ENCODE data around the gene SEMA4D.

The SEMA4D gene

DNA sequence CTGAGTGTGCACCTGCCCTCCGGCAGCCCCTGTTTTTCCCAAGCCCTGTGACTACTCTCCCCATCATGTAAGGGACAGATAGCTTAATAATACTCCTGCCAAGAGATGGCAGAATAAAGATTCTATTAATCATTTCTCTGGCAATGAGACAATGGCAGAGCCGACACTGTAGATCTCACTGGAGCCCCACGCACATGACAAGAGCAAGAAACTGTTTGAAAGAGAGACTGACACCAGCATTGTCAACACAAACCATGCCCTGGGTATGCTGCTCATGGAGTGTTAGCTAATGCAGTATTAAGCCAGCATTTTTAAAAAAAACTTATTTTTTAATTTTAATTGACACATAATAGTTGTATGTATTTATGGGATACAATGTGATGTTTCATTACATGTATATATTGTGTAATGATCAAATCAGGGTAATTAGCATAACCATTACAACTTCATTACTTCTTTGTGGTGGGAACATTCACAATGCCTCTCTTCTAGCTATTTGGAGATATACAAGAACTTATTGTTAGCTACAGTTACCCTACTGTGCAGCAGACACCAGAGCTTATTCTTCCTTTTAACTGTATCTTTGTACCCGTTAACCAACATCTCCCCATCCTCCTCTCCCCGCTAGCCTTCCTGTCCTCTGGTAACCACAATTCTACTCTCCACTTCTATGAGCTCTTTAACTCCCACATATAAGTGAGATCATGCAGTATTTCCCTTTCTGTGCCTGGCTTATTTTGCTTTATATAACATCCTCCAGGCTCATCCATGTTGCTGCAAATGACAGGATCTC lies 31.5 kb upstream of the SEMA4D start:
- DNase-seq: peak in 1 of 5 donors; percentile 48

DNA sequence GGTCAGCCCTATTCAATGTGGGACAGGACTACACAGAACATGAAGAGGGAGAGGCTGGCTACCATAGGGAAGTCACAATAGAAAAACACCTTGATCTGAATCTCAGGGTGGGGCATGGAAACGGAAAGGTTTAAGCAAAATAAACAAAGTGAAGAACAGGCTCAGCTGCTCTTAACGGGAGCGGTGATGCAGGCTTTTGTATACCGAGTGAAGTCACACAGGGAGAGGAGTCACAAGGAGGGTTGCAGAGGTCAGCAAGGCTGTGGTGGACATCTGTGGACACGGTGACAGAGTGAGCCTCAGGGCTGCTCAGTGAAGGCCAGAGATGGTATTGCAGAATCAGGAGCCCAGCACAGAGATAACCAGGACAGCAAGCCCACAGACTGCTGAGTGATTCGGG lies 30.6 kb upstream of the SEMA4D start:
- no peak for DNase-seq

DNA sequence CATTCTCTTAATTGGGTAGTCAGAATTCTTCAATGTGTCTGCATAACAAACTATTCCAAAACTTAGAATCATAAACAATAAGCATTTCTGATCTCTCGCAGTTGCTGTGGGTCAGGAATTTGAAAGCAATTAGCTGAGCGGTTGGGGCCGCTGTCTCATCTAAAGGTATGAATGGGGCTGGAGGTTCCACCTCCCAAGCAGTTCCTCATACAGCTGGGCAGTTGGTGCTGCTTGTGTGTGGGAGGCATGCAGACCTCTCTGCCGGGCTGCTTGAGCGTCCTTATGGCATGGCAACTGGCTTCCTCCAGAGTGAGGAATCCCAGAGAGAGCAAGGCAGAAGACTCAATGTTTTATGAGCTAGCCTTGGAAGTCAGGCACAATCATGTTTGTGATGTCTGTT lies 30.2 kb upstream of the SEMA4D start:
- DNase-seq: no peak

DNA sequence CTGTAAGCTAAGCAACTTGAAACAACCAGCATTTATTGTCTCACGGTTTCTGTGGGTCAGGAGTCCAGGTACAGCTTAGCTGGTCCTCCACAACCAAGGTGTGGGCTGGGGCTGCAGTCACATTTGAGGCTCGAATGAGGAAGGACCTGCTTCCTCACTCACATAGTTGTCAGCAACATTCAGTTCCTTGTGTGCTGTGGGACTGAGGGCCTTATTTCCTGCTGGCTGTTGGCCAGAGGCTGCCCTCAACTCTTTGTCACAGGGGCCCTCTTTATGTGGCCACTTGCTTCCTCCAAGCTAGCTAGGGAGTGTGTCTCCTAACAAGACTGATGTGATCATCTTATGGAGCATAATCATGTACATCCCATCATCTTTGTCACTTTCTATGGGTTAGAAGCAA lies 29.2 kb upstream of the SEMA4D start:
- DNase-seq: no peak

DNA sequence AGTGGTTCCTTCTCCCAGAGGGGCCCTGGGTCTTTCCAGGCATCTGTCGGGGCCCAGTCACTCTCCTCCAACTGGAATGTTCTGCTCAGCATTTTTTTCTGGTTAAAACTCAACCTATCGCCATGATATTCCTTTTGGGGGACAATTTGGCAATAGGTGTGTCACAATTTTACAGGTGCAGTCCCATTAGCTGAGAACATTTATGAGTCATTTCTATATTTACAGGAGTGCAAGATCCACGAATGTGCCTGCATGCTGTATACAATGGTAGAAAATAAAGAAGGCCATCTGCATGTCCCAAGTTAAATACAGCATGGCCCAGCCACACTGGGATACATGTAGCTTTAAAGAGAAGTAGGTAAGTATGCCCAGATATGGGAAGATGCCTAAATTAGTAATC lies 28.8 kb upstream of the SEMA4D start:
- DNase-seq: no peak

DNA sequence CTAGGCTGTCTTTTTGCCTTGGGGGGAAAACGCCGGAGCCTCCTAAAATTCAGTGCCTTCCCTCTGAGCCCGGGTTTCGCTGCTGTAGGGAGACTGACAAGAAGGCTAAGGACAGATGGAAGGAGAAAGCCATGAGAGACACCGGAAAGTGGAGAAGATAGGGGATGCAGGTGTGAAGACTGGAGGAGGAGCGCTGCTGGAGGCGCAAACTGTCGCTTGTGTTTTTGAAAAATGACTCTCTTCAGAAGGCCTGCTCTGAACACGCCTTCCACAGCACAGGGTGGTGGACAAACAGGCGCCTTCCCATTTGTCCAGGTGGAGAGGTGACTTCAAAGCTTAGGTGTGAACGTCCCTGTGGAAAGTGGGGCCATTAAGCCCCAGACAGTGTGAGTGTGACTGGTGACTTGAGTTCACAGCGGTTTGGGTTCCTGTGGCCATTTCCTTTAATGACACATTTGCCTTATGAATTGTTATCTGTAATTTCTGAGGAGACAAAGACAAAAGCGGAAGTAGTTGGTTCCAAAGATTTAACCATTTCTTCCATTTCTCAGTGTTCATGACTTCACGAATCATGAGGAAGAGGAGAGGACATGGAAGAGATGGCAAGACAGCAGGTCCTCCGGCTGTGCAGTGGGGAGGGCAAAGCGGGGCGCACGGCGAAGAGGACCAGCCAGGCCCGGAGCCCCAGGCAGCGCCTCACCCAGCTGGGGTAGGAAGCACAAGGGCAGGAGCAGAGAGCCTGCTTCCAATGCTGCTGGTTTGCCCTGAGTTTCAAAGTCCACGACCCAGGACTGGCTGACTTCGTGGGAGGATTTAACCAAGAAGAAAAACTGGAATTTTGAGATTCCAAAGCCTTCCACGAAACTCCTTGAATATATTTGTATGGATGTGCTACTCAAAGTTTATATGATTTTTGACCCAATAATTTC lies 27.8 kb upstream of the SEMA4D start:
- no peak for DNase-seq

DNA sequence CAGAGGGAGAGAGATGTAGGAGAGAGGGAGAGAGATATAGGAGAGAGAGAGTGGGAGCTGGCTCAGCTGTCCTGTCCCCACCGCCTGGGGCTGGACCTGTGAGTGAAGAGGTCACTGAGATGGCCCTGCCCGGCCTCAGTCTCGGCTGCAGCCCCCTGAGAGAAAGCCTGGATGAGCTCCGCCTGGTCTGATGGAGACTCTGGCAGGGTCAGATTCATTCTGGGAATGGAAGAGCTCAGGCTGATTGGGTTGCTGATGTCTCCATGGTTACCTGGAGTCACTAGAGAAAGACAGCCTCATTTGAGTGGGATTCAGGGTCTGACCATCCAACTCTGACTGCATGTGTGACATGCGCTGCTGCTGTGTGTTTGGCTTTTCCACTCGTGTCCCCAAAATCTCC lies 27.1 kb upstream of the SEMA4D start:
- DNase-seq: no peak

DNA sequence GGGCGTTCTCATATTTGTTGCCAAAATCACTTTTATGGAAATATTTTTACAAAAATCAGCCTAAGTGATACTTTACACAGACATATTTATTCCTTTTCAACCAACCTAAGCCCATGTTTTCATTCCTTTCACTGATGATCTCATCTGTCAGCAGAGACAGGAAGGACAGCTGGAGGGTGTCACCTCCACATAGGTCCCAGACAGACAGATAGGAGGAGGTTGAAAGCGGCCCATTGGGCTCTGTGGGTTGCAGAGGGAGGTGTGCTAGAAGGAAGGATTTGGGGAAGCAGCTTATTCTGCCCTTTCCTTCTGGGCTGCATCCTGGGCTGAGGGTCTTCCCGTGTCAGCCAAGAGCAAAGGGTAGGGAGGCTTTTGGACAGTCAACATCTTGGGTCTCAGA lies 26.0 kb upstream of the SEMA4D start:
- DNase-seq: peak in 4 of 5 donors; percentile 30 to 82 (median 46)

DNA sequence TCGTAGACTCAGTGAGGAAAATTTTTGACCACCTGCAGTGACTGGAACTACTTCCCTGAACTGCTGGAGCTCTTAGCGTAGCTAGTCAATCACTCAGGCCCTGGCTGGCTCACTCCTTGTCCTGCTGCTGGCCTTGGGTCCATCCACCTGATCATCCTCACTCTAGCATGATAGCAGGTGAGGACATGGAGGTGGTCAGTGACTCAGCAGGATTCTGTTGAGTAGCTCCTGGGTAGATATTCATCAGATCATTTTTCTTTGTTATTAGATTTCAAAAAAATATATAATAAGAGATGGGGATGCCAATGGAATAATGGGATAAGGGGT lies 25.0 kb upstream of the SEMA4D start:
- DNase-seq: no peak

DNA sequence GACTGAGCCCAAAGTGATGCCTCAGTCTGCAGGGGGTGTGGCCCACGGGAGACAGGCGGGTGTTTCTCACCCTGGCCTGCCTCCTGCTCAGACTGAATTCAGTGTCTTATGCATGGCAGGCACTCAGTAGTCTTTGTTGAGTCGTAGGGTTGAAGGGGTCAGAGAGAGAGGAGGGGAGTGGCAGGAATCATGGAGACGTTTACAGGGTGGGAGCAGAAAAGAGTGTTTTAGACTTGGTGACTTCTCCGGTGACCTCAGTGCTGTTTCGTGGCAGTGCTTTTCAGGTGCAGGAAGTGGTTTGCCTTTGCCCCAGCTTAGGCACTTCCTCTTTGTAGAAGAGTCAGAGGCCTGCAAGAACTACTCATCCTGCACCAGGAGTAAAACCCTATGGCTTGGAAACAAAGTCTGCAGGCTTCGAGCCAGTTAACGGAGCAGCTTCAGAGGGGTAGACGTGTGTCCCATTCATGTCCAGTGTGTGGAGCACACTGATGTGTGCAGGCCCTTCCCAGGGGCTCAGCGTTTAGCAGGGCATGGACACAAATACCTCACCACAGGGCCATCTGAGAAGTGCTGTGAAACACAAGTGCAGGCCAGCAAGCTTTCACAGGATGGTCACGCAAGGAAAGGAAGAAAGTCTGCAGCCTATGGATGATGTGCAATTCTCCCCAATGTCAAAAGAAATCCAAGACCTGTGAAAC lies 24.5 kb upstream of the SEMA4D start:
- peak; percentile 40 to 94 (median 64) for DNase-seq

DNA sequence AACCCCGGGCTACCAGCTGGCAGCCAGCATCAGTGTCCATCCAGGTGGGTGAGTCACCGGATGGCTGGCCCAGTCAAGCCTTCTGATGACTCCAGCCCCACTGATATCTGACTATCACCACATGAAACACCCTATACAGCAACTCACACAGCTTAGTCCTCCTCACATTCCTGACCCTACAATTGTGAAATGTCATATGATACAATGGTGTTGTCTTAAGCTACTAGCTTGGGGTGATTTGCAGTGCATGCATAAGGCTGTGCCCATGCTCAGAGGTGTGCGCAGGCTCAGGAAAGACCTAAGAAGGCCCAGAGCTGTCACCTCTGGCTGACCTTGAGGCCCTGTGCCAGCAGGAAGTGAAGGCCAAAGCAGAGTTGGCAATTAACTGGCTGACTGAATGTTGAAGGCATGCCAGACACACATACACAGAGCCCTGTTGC lies 21.5 kb upstream of the SEMA4D start:
- DNase-seq: no peak

DNA sequence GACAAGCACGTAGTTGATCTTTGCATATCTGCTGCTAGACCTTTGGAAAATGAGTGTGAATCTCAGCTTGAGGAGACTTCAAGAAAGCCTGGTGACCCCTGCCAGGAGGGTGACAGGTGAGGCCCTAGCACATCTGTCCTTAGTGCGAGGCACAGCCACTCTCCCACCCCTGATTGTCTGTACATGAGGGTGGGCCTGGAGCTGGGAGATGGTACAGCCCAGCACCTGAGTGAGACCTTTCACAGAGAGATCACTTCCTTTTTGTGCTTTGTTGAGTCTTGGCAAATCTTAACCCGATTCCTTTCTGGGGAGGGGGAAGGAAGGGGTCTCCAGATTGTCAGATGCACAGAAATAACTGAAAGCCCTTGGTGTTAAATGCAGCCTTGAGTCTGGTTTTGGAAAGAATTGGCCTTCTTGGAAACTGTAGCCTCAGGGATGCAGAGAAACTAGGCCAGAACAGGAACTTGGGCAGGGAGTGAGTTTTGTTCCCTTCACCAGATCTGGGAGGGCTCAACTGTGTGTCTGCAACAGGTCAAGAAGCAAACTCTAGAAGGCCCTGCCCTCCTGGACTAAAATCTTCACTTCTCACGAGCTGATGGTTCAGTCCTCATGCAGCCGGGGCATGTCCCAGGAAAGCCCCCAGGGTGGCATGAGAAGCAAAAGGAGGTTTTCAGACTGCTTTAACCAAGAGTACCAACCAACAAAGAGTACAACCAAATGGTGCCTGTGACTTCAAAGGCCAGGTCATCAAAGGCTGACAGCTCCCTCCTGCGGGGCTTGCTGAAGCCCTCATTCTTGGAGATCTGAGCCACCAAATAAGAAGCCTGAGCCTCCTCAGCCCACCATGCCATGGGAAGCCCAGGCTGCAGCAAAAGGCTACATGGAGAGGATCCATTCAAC lies 20.8 kb upstream of the SEMA4D start:
- no peak for DNase-seq

DNA sequence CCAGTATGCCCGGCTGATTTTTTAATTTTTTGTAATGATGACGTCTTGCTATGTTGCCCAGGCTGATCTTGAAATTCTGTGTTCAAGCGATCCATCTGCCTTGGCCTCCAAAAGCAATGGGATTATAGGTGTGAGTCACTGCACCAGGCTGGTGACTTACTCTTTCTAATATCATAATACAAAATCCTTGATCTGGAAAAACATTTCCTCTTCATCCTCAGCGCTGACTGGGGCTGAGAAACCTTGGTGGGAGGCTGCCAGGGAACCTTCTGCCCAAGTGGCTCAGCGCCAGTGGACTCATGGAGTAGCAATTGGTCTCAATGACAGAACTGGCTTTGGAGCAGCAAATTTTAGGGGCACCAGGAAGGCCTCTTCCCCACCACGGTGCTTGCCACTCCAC lies 17.5 kb upstream of the SEMA4D start:
- no peak for DNase-seq

DNA sequence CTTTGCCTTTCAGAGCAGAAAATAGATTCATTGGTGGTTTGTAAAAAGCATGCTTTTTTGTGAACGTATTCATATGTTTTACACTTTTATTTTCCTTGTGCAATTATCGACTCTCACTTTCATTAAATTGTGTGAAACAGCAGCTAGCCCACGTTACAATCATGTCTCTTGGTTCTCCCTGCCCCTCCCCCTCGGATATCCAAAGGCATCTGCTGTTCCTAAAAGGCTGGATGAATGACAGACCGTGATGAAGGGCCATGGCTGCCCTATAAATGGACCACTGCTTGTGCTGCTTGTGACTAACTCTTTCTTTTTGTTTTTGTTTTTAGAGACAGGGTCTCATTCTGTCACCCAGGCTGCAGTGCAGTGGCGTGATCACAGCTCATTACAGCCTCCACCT lies 17.0 kb upstream of the SEMA4D start:
- no peak for DNase-seq

DNA sequence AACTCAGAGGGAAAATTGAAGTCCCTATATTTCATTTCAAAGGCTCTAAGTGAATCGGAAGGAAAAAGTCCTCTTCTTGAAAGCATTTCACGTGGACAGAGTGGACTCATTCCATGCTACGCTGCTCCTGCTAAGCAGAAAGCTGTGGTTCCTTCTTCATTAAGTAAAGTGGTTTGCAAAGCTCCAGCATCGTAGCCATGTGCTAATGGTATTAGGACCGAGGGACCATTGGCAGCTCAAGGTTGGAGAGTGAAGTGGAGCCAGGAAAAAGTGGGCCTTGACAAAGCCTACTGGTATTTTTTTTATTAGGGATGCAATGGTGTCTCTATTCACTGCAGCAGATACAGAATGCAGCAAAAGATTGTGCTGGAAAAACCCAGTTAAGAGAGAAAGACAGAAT lies 16.4 kb upstream of the SEMA4D start:
- no peak for DNase-seq

DNA sequence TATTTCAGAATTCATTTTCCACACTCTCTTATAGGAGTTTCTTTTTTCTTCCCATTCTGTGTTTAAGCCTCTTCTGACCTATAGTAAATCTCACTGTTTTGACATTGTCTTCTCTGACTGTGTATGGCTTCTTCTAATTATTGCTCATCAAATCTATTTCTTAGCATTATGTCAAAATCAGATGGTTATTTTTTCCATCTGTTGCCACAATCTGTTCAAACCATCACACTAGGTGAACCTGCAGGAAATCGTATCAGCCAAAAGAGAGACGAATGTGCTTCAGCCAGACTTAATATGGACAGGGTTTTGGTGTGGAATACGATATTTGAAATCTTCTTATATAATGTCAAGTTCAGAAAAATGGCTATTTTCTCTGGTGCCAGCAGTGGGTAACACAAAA lies 15.9 kb upstream of the SEMA4D start:
- no peak for DNase-seq

DNA sequence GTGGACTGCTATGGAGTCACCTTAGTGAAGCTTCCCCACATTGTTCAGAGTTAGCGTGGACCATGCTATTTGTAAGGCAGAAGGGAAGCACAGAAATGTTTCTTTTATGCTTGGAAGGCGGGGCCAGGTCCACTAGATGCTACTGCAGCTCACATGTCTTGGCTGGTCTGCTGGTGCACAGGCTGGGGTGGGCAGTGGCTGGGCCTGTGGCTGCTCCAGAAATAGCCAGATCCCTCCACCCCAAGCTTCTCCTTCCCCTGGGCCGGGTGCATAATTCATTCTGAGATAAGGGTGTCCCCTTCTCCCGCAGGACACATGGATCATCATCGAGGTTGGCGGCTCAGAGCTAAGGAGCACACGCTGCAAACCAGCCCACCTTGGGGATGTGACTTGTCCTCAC lies 14.5 kb upstream of the SEMA4D start:
- DNase-seq: no peak

DNA sequence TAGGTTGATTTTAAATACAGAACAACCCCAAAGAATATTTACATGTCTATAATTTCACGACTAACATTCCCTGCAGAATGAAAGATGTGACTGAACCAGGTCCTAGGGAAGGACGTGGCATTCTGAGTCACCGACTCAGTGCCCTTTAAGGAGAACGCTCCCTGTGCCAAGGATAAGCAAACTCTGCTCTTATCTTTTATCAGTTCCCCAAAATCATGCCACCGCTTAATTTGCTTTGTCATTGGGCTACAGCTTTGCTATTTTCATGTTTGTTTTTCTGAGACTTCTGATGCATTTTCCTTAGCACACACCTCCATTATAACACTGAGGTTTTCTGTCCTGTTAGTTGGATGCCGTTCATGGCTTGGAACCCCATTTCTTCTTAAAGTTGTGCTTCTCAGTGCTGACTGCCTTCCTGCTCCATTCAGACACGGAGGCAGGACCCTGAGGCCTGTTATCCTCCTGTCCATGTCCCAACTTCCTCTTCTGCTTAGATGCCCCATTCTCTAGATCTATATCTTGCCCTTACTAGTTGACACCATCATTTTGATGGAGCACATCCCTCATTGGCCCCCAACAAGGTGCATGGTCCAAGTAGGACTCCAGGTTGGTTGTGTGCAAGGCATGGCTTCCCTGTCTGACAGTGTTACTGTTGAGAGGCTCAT lies 11.2 kb upstream of the SEMA4D start:
- no peak for DNase-seq

DNA sequence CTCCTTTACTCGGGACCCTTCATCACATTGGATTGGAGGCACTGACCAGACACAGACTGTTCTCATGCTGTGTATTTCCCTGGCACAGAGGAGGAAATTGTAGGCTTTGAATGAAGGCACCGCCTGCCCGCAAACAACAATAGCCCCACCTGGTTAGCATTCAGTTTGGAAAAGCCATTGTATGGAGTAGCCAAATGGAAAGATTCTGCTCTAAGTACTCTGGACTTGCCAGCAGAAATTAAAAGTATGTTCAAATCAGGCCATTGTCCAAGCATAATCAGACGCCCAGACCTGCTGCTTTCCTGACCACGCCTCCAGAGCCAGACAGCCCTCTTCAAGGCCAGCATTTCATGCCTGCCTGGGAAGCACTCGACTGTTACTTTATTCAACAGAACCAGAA lies 8.0 kb upstream of the SEMA4D start:
- DNase-seq: no peak

DNA sequence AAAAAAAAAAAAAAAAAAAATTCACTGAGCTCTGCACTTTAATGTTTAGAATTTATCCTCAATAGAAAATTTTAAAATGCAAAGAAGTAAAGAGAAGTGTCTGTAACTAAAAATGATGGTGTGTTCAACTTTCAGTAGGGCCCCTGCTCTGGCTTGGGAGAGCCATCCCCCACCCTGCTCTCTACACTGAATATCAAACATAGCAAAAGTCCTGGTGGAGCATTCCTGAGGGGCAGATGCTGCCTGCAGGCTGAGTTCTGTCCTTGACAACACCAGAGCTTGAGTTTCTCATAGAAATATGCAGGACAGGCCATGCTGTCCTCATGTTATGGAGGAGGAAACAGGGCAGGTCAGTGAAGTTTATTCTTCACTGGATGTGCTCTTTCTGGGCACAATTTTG lies 7.1 kb upstream of the SEMA4D start:
- DNase-seq: no peak

DNA sequence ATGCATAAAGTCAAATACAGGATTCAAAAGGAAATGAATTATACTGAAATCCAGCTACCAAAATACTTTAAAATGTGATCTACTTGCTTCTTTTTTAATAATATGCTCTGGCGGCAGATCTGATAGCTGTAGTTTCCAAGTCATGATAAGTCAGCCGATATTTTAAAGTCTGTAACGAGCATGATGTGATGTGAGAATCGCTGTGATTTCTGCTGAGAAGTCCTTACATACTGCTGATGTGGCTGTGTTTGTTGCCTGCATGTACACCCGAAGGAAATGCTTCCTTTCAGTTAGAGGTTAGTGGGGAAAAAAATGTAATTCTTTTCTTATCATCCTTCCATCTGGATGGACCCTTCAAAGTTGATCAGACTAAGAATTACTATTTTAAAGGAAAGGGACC lies 4.8 kb upstream of the SEMA4D start:
- no peak for DNase-seq
